DMS153 (cell line): ENCODE data around the gene LAG3.

Experiments used
- DNase-seq: peaks from one replicate; lab custom pipeline; 2025; lab: John Stamatoyannopoulos, UW

The LAG3 gene

GRCh38 chr12:6790496-6791150 lies 18.3 kb downstream of the LAG3 start:
- no peak for DNase-seq

- DNase-seq = no peak
Measured at GRCh38 chr12:6791931-6792520, 19.7 kb downstream of the LAG3 start.

- no peak for DNase-seq
Measured at GRCh38 chr12:6792522-6793201, 20.3 kb downstream of the LAG3 start.

GRCh38 chr12:6795088-6795487 lies 22.8 kb downstream of the LAG3 start:
- no peak for DNase-seq

GRCh38 chr12:6796576-6796975 lies 24.3 kb downstream of the LAG3 start:
- no peak for DNase-seq

GRCh38 chr12:6799147-6799546 lies 26.8 kb downstream of the LAG3 start:
- no peak for DNase-seq

GRCh38 chr12:6807170-6807569 lies 34.9 kb downstream of the LAG3 start:
- DNase-seq = no peak

- no peak for DNase-seq
Measured at GRCh38 chr12:6809056-6809455, 36.7 kb downstream of the LAG3 start.

GRCh38 chr12:6810758-6811157 lies 38.4 kb downstream of the LAG3 start:
- DNase-seq = no peak

GRCh38 chr12:6813363-6813762 lies 41.0 kb downstream of the LAG3 start:
- no peak for DNase-seq

GRCh38 chr12:6816598-6816997 lies 44.3 kb downstream of the LAG3 start:
- DNase-seq = no peak

- DNase-seq = no peak
Measured at GRCh38 chr12:6817098-6817497, 44.8 kb downstream of the LAG3 start.

- no peak for DNase-seq
Measured at GRCh38 chr12:6817662-6818157, 45.4 kb downstream of the LAG3 start.

GRCh38 chr12:6818222-6818621 lies 45.9 kb downstream of the LAG3 start:
- DNase-seq = no peak

- no peak for DNase-seq
Measured at GRCh38 chr12:6818645-6819044, 46.3 kb downstream of the LAG3 start.

- no peak for DNase-seq
Measured at GRCh38 chr12:6819106-6820030, 47.0 kb downstream of the LAG3 start.

GRCh38 chr12:6820166-6820565 lies 47.8 kb downstream of the LAG3 start:
- no peak for DNase-seq

- DNase-seq = peak; percentile 36
Measured at GRCh38 chr12:6821591-6822425, 49.5 kb downstream of the LAG3 start, which contains the start of gene GPR162. GPR162 (plus strand) TSS chr12:6821821; CDS start chr12:6823899, 2,078 bp downstream.

- DNase-seq = no peak
Measured at GRCh38 chr12:6822426-6823135, 50.3 kb downstream of the LAG3 start.
